GM18519 (cell line): ENCODE results near the gene CSN1S1.
"Not testable (repeated sequence)": the region's sequence is repeated elsewhere in the genome, so short reads cannot be mapped to it uniquely, and the experiment has no call there.

Experiments used
- ATAC-seq: cut with Tn5 transposase; IDR thresholded peaks from one replicate; pipeline ENCODE4 v1.9.1; 2021; ENCODE audit warnings: mild to moderate bottlenecking, moderate library complexity; ENCODE audit not compliant: unreplicated experiment, low FRiP score

Gene CSN1S1

GRCh38 chr4:69930768-69931167 is at the start of gene CSN1S1:
TSS of gene CSN1S1 (plus strand) at chr4:69931068. CDS start at chr4:69932556, 1,488 bp downstream.
- no peak for ATAC-seq

- peak; percentile 90 for ATAC-seq
Measured at GRCh38 chr4:69881173-69881773, 49.6 kb upstream of the CSN1S1 start.

GRCh38 chr4:69882150-69882549 is 48.7 kb upstream of the CSN1S1 start:
- ATAC-seq, result no peak

- no peak for ATAC-seq
Measured at GRCh38 chr4:69888336-69888735, 42.5 kb upstream of the CSN1S1 start.

- no peak for ATAC-seq
Measured at GRCh38 chr4:69894186-69894585, 36.7 kb upstream of the CSN1S1 start.

- no peak for ATAC-seq
Measured at GRCh38 chr4:69894721-69895120, 36.1 kb upstream of the CSN1S1 start.

GRCh38 chr4:69896530-69897116 is 34.2 kb upstream of the CSN1S1 start:
- no peak for ATAC-seq

GRCh38 chr4:69907151-69907550 is 23.7 kb upstream of the CSN1S1 start:
- no peak for ATAC-seq

GRCh38 chr4:69909195-69909594 is 21.7 kb upstream of the CSN1S1 start:
- ATAC-seq, result peak; percentile 40

GRCh38 chr4:69910016-69910782 is 20.7 kb upstream of the CSN1S1 start:
- ATAC-seq, result peak; percentile 94

- no peak for ATAC-seq
Measured at GRCh38 chr4:69920874-69921273, 10.0 kb upstream of the CSN1S1 start.

- ATAC-seq, result not testable (repeated sequence)
Measured at GRCh38 chr4:69923782-69924410, 7.0 kb upstream of the CSN1S1 start.

- no peak for ATAC-seq
Measured at GRCh38 chr4:69934150-69934549, 3.3 kb downstream of the CSN1S1 start.

- ATAC-seq, result no peak
Measured at GRCh38 chr4:69936566-69936965, 5.7 kb downstream of the CSN1S1 start.

GRCh38 chr4:69951602-69952001 is 20.7 kb downstream of the CSN1S1 start:
- ATAC-seq, result no peak

GRCh38 chr4:69957209-69957608 is 26.3 kb downstream of the CSN1S1 start:
- ATAC-seq, result no peak

- no peak for ATAC-seq
Measured at GRCh38 chr4:69965628-69966027, 34.8 kb downstream of the CSN1S1 start, which contains the start of gene CSN2. TSS of gene CSN2 (minus strand) at chr4:69965728. CDS start at chr4:69960995, 4,733 bp downstream.

- ATAC-seq, result no peak
Measured at GRCh38 chr4:69970071-69970470, 39.2 kb downstream of the CSN1S1 start.

- no peak for ATAC-seq
Measured at GRCh38 chr4:69974631-69975030, 43.8 kb downstream of the CSN1S1 start.

- no peak for ATAC-seq
Measured at GRCh38 chr4:69977582-69977981, 46.7 kb downstream of the CSN1S1 start.

- ATAC-seq, result no peak
Measured at GRCh38 chr4:69984030-69984443, 53.2 kb downstream of the CSN1S1 start.
